ENCODE data around the gene WASHC2C.
"Not testable (repeated sequence)": the region's sequence is repeated elsewhere in the genome, so short reads cannot be mapped to it uniquely, and the experiment has no call there.

DNA sequence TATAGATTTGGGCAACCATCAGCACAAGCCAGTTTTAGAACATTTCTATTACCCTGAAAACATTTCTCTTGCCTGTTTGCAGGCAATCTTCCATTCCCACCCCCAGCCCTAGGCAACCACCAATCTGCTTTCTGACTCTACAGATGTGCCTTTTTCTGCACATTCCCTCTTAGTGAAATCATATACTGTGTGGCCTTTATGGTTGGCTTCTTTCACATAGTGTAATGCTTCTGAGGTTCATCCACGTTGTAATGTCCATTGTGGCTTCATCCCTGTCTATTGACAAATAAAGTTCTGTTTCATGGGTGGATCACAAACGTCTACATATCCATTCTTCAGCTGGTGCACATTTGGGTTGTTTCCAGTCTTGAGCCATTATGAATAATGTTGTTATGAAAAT, 77.9 kb downstream of the WASHC2C start:
- TF ChIP-seq, protein P1, sequence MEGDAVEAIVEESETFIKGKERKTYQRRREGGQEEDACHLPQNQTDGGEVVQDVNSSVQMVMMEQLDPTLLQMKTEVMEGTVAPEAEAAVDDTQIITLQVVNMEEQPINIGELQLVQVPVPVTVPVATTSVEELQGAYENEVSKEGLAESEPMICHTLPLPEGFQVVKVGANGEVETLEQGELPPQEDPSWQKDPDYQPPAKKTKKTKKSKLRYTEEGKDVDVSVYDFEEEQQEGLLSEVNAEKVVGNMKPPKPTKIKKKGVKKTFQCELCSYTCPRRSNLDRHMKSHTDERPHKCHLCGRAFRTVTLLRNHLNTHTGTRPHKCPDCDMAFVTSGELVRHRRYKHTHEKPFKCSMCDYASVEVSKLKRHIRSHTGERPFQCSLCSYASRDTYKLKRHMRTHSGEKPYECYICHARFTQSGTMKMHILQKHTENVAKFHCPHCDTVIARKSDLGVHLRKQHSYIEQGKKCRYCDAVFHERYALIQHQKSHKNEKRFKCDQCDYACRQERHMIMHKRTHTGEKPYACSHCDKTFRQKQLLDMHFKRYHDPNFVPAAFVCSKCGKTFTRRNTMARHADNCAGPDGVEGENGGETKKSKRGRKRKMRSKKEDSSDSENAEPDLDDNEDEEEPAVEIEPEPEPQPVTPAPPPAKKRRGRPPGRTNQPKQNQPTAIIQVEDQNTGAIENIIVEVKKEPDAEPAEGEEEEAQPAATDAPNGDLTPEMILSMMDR (IDR thresholded peaks at IDR 0.05), result not testable (repeated sequence)
- TF ChIP-seq ZFX (IDR thresholded peaks at IDR 0.05; ENCODE audit: borderline replicate concordance), result not testable (repeated sequence)
